DND-41 (cell line): ENCODE results near the gene THUMPD2.

ENCODE experiments used
- ATAC-seq: fragments of 200-7000 bp; cut with Tn5 transposase; 3 replicates; pipeline ENCODE4 v1.9.1; 2021; ENCODE audit warnings: low read depth; ENCODE audit not compliant: insufficient read depth
- DNase-seq: peaks from one replicate; pipeline ENCODE4 v3.0.0-alpha.2; 2020
- H2AFZ ChIP-seq: 2 replicates; pipeline ENCODE4 v1.6.0; 2012; ENCODE audit warnings: low read depth, low read length
- H3K27ac ChIP-seq: 2 replicates; pipeline ENCODE4 v1.5.1; 2012; ENCODE audit warnings: low read length, inconsistent platforms
- H3K27me3 ChIP-seq: fragments of 200-600 bp; sonication (generic); 2 replicates; pipeline ENCODE4 v1.6.0; 2012; ENCODE audit warnings: low read length, mild to moderate bottlenecking, inconsistent platforms; ENCODE audit not compliant: insufficient read depth, poor library complexity
- H3K36me3 ChIP-seq: 2 replicates; pipeline ENCODE4 v1.5.1; 2012; ENCODE audit warnings: low read length, inconsistent platforms; ENCODE audit not compliant: insufficient read depth
- H3K4me1 ChIP-seq: 2 replicates; pipeline ENCODE4 v1.5.1; 2012; ENCODE audit warnings: mild to moderate bottlenecking, low read length; ENCODE audit not compliant: insufficient read depth
- H3K4me2 ChIP-seq: 2 replicates; pipeline ENCODE4 v1.6.0; 2012; ENCODE audit warnings: mild to moderate bottlenecking, moderate library complexity, low read length, inconsistent platforms; ENCODE audit not compliant: insufficient read depth
- H3K4me3 ChIP-seq, 2 experiments: fragments of 200-600 bp in 1 of 2; shearing (Covaris generic) in 1 of 2; 2 replicates each; pipeline ENCODE4 v1.5.1; 2012 to 2016; ENCODE audit warnings: inconsistent platforms in 2 of 2, low read length in 2 of 2, mild to moderate bottlenecking in 2 of 2, low read depth in 1 of 2, moderate library complexity in 1 of 2
- H3K79me2 ChIP-seq: 2 replicates; pipeline ENCODE4 v1.6.0; 2012; ENCODE audit warnings: low read length, inconsistent platforms; ENCODE audit not compliant: insufficient read depth
- H3K9ac ChIP-seq: 2 replicates; pipeline ENCODE4 v1.6.0; 2012; ENCODE audit warnings: low read depth, mild to moderate bottlenecking, inconsistent platforms, low read length, moderate library complexity
- H3K9me3 ChIP-seq: 2 replicates; pipeline ENCODE4 v1.5.1; 2012; ENCODE audit warnings: low read length, moderate library complexity, mild to moderate bottlenecking, inconsistent platforms; ENCODE audit not compliant: insufficient read depth, severe bottlenecking
- H4K20me1 ChIP-seq: 2 replicates; pipeline ENCODE4 v1.6.0; 2012; ENCODE audit warnings: low read length; ENCODE audit not compliant: insufficient read depth
- CTCF ChIP-seq: IDR thresholded peaks from 2 replicates; pipeline ENCODE4 v1.5.1; 2012; ENCODE audit warnings: borderline replicate concordance, low read length, moderate library complexity, mild to moderate bottlenecking; ENCODE audit not compliant: poor library complexity, severe bottlenecking; ENCODE audit errors: extremely low read depth
- EZH2 ChIP-seq: IDR thresholded peaks from 3 replicates; pipeline ENCODE4 v1.6.1; 2012; ENCODE audit warnings: borderline replicate concordance, low read depth, mild to moderate bottlenecking, moderate library complexity, low read length, inconsistent platforms; ENCODE audit not compliant: severe bottlenecking

The THUMPD2 gene

GRCh38 chr2:39772086-39772811 lies 6.8 kb downstream of the THUMPD2 start:
- H3K4me2 ChIP-seq: no peak overlapping the region
- ATAC-seq: 0 out of 3 replicates have a peak, but pooled peaks have one; percentile 19

GRCh38 chr2:39762448-39762847 lies 16.6 kb downstream of the THUMPD2 start:
- H3K9me3 ChIP-seq: no peaks in the 10 kb centered on the region
- no peak overlapping the region for H3K4me3 ChIP-seq
- no peaks in the 10 kb centered on the region for H3K4me1 ChIP-seq
- H3K27me3 ChIP-seq: no peaks in the 10 kb centered on the region
- H3K4me2 ChIP-seq: no peak overlapping the region
- H3K79me2 ChIP-seq: no peaks in the 10 kb centered on the region
- peaks cover 42% of the 10 kb centered on the region for H3K36me3 ChIP-seq
- no peak overlapping the region for H2AFZ ChIP-seq
- H3K9ac ChIP-seq: no peak overlapping the region
- TF ChIP-seq CTCF (no peak), EZH2 (no peak)
- H4K20me1 ChIP-seq: no peaks in the 10 kb centered on the region
- no peak for DNase-seq
- no peak for ATAC-seq
- no peak overlapping the region for H3K27ac ChIP-seq

More at GRCh38 chr2:39772086-39772811, 6.8 kb downstream of the THUMPD2 start:
- no peak overlapping the region for H3K9ac ChIP-seq
- H3K4me3 ChIP-seq: no peak overlapping the region
- peaks cover 68% of the 10 kb centered on the region for H3K79me2 ChIP-seq
- no peak overlapping the region for H3K27ac ChIP-seq
- H2AFZ ChIP-seq: no peak overlapping the region
- H4K20me1 ChIP-seq: 0 out of 2 replicates have a peak, but pooled peaks cover 3% of the 10 kb centered on the region
- H3K27me3 ChIP-seq: no peaks in the 10 kb centered on the region
- DNase-seq: no peak
- TF ChIP-seq EZH2: no peak
- TF ChIP-seq CTCF: no peak
- no peaks in the 10 kb centered on the region for H3K9me3 ChIP-seq
- H3K4me1 ChIP-seq: peaks cover 19% of the 10 kb centered on the region
- peaks cover 23% of the 10 kb centered on the region for H3K36me3 ChIP-seq

GRCh38 chr2:39757156-39757555 lies 21.9 kb downstream of the THUMPD2 start:
- no peaks in the 10 kb centered on the region for H3K9me3 ChIP-seq
- no peaks in the 10 kb centered on the region for H3K79me2 ChIP-seq
- ATAC-seq (no peak), DNase-seq (no peak)
- no peak overlapping the region for H3K4me2 ChIP-seq
- no peak for TF ChIP-seq EZH2
- H3K27me3 ChIP-seq: no peaks in the 10 kb centered on the region
- H3K36me3 ChIP-seq: peaks cover 56% of the 10 kb centered on the region
- H4K20me1 ChIP-seq: no peaks in the 10 kb centered on the region
- H3K4me1 ChIP-seq: no peaks in the 10 kb centered on the region
- H3K4me3 ChIP-seq: no peak overlapping the region
- H3K27ac ChIP-seq: no peak overlapping the region
- no peak overlapping the region for H2AFZ ChIP-seq
- no peak overlapping the region for H3K9ac ChIP-seq

- no peaks in the 10 kb centered on the region for H4K20me1 ChIP-seq
- no peaks in the 10 kb centered on the region for H3K9me3 ChIP-seq
- H3K27ac ChIP-seq: no peak overlapping the region
- no peak overlapping the region for H3K4me3 ChIP-seq
- no peaks in the 10 kb centered on the region for H3K4me1 ChIP-seq
- TF ChIP-seq CTCF: no peak
- no peak for TF ChIP-seq EZH2
- DNase-seq (no peak), ATAC-seq (no peak)
- H3K9ac ChIP-seq: no peak overlapping the region
- peaks cover 57% of the 10 kb centered on the region for H3K36me3 ChIP-seq
- no peak overlapping the region for H3K4me2 ChIP-seq
- H2AFZ ChIP-seq: no peak overlapping the region
- no peaks in the 10 kb centered on the region for H3K79me2 ChIP-seq
- H3K27me3 ChIP-seq: no peaks in the 10 kb centered on the region
Observed at GRCh38 chr2:39755466-39755865, 23.6 kb downstream of the THUMPD2 start.
